SIG-M5 (cell line): ENCODE data around the gene TFEB.

ENCODE experiments used
- DNase-seq: peaks from one replicate; lab custom pipeline; 2025; lab: John Stamatoyannopoulos, UW

TFEB gene

DNA sequence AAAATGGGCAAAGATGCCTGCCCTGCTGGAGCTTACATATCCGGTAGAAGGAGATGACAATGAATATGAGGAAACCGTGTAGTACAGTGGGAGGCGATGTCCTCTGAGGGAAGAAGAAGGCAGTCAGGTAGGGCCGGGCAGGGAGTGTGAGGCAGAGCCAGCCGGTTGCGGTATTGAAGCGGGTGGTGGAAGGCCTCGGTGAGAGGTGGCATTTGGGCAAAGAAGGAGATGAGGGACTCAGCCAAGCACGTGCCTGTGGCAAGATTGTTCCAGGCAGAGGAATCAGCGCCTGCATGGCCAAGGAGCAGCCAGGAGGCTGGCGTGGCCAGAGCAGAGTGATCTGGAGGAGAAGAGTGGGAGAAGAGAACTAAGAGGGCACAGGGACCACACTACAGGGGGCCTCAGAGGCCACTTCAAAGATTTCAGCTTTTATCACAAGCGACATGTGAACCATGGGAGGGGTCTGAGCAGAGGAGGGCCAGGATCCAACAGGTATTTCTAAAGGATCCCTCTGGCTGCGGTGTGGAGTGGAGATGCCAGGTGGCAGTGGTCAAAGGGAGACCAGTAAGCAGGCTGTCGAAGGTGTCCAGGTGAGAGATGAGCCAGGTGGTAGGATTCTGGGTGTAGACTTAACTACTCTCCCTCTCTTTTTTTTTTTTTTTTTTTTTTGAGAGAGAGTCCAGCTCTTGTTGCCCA lies 83.3 kb downstream of the TFEB start:
- DNase-seq, result no peak

DNA sequence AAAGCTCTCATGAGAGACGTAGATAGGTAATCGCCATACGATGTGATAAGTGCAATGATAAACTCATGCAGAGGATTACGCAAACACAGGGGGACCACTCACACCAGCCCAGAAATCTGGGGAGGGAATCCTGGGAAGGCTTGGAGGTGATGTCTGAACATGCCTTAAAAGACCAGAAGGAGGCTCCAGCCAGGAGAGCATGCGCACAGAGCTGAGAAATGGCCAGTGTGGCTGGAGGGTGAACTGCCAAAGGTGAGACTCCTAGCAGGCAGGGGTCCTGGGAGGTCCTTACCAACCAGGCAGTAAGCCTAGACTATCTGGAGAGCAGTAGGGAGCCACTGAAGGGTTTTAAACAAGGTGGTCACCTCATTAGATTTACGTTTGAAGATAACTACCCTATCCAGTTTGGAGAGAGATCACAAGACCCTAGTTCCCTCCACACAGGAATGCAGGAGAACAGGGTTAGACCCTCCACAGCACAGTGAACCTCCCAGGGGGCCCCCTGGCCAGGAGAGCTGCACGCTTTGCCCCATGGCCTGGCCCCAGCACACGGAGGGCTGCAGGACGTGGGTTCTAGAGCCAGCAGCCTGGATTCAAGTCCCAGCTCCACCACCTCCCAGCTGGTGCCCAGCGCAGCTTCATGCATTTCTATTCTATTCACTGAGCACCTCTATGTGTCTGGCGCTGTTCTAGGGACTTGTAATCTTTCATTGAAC lies 84.0 kb downstream of the TFEB start:
- DNase-seq, result no peak

DNA sequence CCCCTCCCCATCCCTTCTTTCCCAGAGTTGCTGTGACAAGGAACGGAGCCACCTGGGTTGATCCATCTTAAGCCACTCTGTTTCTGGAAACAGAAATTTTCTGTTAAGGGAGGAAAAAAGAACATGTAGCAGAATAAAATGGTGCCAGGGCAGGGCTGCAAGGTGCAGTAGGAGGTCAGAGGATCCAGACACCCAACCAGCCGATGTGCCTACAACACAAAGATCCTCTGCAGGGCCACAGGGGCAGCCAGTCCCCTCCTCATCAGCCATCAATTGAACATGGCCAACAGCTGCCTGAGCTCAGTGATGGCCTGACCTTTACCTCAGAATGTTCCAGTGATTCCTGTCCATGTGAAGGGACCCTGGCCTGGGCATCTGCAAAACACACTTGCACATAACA lies 85.3 kb downstream of the TFEB start:
- no peak for DNase-seq

DNA sequence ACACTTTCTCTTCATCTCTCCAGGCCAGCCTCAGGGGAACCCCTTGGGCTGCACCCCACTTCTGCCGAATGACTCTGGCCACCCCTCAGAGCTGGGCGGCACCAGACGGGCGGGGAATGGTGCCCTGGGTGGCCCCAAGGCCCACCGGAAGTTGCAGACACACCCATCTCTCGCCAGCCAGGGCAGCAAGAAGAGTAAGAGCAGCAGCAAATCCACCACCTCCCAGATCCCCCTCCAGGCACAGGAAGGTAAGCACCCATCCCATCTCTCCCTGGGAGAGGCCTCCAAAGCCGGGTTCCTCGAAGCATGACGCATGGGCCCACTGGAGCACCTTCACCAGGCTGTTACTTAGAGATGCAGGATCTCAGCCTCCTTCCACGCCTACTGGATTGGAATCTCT lies 85.8 kb downstream of the TFEB start:
- no peak for DNase-seq

DNA sequence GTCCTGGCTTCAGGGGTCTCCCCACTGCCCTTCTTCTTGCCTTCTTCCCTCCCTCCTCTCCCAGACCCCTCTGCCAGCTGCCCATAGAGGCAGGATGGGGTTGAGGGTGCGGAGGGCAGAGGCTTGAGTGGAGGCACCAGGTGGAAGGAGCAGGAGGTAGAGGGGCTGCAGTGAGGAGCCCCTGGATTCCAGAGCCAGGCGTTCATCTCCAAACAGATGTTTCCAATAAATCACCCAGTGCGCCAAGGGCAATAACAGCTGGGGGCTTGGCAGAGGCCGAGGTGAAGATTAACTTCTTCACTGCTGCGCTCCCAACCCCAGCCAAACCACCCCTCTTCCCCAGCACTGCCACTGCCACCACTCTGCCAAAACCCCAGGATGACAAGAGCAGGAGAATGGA lies 86.5 kb downstream of the TFEB start:
- no peak for DNase-seq

DNA sequence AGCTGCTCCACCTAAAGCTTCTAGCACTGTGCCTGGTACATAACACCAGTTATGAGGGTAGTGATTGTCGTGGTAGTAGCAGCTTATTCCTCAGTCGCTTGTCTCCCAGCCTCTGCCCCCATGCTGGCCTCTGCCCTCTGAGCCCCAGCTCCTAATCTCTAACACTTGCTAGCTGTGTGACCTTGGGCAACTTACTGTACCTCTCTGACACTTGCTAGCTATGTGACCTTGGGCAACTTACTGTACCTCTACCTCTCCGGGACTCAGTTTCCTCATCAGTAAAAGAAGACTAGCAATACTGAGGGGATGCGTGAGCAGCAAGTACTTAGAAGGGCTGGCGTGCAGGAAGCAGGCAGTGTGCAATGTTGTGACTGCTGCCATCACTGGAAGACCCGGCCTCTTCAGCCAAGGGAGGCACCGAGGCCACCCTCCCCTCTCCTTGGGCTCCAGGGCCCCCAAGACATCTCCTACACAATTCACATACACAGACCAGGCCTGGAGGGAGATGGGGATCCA lies 87.3 kb downstream of the TFEB start:
- DNase-seq, result no peak

DNA sequence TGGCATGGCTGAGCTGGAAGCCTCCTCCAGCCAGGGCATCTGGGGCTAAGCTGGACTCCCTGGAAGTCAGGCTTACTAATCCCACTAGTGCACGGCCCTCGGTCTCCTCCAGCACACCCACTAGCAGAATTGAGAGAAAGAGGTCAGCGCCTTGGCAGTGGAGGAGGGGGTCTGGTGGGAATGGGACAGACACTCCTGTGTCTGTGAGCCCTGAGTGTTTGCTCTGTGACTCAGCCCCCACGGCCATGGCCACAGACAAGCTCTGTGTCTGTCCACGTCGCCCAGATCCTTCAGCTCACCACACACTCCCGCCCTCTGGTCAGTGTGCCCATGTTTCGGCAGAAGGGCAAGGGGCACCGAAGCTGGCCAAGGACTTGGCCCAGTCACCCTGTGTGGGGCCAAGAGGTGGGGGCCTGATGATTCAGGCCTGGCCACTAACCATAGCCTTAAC lies 88.3 kb downstream of the TFEB start:
- DNase-seq, result no peak

DNA sequence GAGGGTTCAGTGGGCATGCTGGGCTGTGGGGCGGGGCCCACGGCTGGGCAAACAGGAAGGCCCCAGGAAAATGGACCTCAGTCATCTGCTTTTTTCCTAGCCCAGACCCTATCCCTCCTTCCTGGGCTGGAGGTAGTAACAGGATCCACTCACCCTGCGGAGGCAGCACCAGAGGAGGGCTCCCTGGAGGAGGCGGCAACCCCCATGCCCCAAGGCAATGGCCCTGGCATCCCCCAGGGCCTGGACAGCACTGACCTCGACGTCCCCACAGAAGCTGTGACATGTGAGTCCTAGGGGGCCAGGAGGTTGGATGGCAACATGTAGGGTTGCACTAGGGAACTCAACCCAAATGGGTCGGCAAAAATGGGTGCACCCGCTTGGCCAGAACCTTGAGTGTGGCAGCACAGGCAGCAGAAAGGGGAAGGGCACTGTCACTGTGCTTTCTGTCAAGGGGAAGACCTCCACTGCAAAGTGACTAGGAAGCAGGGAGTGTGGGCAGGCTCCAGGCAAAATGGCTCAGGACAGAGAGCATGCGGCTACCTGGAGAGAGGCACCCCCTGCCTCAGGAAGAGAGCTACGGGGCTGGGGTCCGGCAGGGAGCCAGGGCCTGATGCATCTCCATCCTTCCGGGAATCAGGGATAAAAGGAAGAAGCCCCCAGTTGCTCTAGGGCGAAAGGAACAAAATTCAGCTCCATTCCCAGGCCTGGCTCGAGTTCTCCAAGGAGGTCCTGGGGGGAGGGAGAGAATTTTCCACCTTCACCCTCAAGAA lies 89.2 kb downstream of the TFEB start:
- no peak for DNase-seq

DNA sequence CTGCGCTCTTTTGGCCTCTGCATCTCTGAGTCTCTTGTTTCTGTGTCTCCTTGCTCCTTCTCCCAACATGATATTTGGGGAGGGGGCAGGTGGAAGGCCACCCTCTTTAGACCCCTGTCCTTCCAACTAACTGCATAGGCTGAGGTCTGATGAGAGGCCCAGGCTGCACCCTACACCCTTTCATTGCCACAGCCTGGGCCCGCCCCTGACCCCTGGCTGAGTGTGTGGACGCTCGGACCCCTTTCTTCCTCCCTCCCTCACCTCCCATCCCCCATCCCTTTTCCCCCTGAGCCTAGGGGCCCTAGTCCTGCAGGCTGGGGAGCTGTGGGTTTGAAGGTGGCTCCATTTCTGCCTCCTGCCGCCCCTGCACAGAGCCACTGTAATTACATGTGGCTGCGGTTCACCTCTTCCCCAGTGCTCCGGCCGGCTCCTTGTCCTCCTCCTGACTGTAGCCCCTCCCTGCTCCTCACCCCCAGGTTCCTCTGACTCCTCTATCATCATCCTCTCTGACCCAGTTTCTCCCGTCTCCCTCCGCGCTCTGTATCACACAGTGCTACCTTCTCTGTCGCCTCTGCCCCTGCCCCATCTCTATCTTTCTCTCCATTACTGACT lies 90.3 kb downstream of the TFEB start:
- DNase-seq, result no peak

DNA sequence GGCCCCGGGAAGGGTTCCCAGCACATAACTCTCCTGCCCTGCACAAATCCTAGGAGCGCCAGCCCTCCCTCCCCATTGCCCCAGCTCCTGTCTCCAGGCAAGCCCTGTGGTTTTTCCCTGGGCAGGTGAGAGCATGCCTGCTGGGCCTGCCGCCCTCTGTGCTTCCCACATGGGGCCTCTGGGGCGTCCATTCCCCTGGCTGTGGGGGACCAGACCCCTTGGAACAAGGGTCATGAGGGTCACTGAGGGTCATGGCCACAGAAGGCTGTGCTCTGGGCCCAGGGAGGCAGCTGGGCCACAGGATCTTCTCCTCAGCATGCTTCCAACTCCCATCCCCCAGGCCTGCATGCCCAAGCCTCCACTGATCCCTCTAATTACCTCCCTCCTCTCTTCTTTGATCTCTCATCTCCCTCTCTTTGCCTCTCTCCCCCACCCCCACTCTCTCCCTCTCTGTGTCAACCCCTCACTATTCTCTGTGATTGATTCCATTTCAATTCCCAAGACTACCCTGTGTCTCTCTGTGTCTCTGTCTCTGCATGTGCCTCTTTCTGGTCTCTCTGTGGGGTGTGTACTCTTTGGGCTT lies 91.0 kb downstream of the TFEB start:
- no peak for DNase-seq

DNA sequence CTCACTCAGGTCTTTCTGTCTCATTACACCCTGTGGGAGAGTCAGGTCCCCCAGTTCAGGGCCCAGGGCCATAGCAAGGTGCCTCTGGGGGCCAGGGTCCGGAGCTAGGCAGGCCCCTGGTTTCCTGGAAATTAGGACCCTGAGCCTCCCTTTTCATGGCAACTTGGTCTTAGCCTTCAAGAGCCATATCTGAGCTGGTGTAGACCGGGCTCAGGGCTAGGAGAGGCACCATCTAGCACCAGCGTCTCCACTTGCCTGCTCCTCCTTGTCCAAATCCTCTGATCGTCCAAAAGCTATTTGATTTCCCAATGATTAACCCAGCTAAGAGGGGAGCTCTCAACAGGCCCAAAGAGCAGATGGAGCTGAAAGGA lies 91.5 kb downstream of the TFEB start:
- DNase-seq, result no peak

DNA sequence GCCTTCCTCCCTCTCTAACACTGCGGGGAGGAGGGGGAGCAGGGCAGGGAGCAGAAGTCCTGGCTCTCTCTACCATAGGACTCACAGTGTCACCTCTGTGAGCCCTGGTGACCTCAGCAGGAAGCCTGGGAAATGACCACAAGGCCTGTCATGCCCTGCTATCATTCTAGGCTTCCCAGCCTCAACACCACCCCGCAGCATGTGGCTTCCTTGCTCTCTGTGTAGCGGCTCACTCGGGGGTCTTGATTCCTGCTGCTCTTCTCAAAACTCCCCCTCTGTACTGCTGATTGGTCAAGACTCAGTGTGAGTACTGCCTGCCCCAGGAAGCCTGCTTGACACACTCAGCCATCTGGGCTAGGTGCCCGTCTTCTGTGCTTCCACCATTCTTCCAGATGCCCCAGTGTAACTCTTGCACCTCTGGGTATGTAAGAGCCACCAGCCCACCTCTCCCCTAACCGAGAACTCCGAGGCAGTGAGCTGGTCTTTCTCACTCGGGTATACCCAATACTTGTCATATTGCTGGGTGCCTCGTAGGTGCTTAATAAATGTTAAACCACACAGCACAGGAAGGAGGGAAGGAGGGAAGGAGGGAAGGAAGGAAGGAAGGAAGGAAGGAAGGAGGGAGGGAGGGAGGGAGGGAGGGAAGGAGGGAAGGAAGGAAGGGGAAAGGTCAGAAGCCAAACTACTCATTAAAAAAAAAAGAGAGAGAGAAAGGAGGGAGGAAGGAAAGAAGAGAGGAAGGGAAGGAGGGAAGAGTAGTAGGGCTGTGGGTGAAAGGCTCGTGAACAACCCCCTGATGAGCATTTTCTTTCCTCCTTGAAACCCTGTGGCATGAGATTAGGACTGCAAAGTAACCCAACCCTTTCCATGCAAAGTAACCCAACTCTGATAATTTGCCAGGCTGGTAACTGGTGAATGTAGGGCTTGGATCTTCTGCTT lies 92.2 kb downstream of the TFEB start:
- no peak for DNase-seq

DNA sequence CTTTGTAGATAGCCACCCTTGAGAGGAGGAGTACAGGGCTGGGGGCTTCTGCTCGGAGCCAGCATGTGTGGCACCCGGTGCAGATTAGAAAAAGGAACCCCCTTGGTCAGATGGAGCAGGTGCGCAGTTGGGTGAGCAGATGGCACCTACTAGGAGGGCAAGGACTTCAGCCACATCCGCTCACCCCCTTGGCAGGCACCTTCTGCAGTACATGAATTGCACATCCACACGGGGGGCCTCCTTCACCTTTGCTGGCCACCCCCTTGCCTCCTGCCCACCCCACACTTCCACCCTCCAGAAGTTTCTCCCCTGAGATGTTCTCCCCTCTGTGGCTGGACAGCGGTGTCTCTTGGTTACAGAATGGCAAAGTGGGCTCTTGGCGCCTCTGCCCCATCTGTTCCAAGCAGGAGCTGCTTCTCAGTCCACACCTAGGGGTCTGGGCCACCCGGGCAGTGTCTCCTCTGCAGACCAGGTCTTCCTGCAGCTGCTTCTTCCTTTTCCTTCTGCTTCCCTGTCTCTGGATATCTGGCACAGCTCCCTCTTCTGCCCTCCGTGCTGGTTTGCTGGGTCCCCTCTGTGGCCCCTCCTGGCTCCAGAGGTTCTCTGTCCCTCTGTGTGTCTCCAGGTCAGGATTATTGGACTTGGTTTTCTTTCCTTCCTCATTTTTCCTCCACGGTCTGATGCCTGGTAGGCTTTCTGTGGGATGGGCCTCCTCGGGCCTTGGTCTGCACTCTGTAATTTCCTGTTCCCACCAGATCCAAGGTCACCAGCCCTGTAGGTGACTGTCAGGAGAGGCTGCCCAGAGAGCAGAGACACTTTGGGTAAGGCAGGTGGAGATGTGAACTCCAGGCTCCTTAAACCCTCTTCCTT lies 93.1 kb downstream of the TFEB start:
- DNase-seq, result no peak

DNA sequence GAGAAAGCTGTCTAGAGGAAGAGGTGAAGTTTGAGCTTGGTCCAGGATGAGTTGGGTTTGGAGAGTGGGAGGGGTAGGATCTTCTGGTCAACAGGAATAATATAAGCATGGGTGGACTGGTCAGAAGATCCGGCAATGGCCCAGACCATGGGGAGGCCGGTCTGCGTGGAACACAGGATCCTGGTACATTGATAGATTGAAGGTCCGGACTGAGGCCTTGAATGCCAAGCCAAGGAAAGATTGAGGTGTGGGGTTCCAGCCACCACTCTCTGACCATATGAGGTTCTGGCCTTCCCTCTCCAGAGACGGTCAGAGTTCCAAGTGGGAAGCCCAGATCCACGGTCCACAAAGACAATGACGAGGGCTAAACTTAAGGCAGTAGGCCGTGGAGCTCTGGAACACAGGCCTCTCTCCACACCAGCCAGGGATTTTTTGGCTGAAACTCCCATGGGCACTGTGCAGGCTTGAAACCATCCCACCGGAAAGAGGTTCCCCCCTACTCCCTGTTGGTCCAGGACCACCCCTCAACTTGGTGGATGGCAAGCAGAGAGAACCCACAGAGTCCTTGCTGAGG lies 94.0 kb downstream of the TFEB start:
- DNase-seq, result no peak

DNA sequence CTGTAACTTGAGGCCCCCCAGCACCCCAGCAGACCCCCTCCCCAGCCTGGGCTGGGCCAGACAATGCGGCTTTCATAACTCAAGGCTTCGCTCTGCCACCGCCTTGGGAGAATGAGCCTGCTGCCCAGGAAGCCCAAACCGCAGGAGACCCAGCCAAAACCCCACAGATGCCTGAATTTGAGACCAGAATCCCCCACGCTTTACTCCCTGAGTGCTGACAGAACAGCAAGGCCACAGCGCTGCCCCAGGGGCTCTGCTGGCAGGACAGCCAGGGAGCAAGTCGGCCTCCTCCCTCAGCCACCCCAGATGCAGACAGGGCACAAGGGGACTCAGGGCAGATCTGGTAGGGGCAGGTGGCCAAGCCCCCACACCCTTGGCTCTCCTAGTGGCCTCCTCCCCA lies 95.0 kb downstream of the TFEB start:
- DNase-seq, result no peak

DNA sequence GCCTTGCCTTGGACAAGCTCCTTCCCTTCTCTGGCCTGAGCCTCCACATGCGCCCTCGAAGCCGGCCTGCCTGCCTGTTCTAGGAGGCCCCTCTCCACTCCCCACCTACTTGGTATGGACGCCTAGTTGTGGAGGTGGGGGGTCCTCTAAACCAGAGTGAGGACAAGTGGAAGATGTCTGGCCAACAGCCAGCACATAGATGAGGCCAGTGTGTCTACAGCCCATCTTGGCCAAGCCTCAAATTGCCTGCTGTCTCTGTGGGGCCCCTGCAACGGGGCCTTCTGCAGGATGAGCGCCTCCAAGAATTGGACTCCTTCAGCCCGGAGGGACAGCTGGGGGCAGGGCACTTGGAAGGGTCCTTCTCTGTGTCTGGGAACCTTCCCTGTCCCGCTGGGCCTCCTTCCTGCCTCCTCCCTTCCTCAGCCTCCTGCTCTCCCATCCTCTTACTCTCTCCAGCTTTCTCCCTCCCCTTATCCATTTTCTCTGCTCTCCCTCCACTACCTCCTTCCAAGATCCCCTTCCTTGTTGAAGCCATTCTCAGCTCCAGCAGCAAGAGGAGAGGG lies 95.5 kb downstream of the TFEB start:
- DNase-seq, result no peak

DNA sequence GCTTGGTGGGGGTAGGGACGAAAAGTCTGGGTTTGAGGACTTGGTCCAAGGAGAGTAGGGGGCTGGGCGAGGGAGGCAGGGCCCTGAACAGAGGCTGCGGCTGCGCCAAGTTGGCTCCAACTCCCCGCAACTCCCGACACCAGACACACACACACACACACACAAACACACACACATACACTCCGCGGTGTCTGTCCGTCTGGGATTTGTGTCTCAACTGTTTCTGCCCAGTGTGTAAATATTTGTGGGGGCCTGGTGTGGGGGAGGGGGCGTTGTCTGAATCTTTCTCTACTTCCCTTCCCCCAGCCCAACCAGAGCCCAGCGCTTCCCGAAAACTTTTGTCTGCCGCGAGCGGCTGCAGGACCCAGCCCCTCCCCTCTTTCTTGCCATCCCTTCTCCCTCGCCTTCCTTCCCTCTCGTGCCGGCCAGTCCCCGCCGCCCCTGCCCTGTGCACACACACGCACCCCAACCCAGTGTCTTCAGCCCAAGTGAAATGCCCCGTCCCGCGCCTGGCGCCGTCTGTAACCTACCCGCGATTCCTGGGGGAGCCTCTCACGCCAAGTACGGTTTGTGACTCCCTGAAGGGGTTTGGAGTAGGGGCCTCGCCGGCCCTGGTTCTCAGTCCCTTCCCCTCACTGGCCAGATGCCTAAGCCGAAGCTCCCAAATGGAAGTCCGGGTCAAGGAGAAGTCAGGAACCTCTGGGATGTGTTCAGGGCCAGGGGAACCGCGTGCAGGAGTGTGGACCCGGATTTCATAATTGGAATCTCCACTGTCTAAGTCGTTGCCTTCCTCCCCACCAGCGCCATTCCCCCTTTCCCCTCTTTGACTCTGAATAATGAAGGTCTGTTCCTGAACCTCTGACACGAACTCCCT lies 96.2 kb downstream of the TFEB start:
- no peak for DNase-seq
